Measurements from ENCODE around the gene PRPH2.
A peak's percentile ranks its signal among the peaks of the same experiment; 100 is the strongest.

The PRPH2 gene, protein sequence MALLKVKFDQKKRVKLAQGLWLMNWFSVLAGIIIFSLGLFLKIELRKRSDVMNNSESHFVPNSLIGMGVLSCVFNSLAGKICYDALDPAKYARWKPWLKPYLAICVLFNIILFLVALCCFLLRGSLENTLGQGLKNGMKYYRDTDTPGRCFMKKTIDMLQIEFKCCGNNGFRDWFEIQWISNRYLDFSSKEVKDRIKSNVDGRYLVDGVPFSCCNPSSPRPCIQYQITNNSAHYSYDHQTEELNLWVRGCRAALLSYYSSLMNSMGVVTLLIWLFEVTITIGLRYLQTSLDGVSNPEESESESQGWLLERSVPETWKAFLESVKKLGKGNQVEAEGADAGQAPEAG

DNA sequence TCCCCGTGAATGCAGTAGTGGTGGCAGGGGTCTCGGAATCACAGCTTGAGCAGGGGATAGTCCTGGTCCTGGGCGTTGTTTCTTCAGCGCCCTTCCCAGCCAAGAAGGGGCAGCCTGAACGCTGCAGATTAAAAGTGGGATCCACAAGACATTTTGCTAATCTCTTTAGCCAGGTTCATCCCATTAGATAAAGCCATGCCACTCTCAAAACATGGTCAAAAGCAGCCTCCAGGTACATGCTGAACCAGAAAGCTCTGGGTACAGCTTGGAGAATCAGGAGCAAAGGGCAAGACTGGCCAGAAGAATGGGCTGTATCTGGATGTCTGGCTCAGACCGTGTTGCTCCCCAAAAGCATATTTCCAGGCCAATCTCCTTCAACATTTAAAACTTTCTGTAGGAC lies at the start of gene PRPH2:
Gene PRPH2, minus strand, starts transcription at position 101 of the 400 bp plus-strand sequence. CDS start 263 bp downstream, outside the sequence.
- Histone ChIP-seq H3K4me3 (no peak within 1 kb of the TSS), H3K27ac (no peak within 1 kb of the TSS)

DNA sequence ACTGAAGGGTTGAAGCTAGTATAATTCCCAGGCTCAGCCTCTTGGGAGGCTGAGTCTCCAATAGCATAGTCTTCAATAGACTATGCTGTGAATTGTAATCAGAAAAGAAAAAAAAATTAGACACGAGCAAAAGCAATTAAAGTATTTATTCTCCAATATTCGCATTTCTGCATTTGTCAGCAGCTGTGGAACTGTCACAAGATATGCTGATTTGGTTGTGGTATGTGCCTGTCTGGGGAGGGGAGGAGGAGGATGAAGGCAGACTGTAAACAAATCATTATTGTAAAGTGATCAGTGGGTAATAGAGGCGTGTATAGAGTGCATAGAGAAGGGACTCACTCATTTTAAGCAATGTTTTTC lies 49.3 kb upstream of the PRPH2 start:
- Histone ChIP-seq H3K27ac (peak overlapping the region in 13 of 21 experiments; percentile 14 to 95 (median 67)), H3K4me3 (peak overlapping the region in 1 of 7 experiments; percentile 32)

DNA sequence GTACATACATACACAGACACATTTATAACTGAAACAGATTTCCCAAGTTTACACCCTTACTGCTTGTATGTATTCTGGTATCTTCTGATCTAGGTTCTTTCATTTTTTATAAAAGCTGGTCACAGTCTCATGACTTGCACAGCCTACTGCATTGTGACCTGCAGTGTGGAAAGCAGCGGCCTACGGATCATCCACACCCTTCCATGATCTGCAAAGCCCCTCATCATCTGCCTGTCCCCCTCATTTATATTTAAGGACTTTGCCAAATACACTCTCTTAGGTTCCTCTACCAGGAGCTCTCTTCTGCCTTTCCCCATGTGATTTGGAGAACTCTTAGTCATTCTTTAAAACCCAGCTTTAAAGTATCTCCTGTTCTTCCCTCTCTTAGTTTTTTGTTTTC lies 47.4 kb upstream of the PRPH2 start:
- H3K4me3 ChIP-seq = no peak overlapping the region
- H3K27ac ChIP-seq = peak overlapping the region in 4 of 21 experiments; percentile 85 to 92 (median 89)

DNA sequence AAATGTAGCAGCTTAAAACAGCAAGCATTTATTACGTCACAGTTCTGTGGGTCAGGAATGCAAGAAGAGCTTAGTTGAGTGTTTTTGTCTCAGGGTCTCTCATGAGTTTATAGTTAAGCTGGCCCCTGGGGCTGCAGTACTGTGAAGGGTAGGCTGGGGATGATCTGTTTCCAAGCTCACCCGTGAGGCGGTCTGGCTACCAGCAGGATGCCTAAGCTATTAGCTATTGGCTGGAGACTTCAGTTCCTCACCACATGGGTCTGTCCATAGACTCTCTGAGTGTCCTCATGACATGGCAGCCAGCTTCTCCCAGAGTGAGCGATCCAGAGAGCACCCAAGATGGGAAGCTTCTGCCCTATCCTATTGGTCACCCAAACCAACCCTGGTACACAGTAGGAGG lies 46.7 kb upstream of the PRPH2 start:
- H3K4me3 ChIP-seq = no peak overlapping the region

DNA sequence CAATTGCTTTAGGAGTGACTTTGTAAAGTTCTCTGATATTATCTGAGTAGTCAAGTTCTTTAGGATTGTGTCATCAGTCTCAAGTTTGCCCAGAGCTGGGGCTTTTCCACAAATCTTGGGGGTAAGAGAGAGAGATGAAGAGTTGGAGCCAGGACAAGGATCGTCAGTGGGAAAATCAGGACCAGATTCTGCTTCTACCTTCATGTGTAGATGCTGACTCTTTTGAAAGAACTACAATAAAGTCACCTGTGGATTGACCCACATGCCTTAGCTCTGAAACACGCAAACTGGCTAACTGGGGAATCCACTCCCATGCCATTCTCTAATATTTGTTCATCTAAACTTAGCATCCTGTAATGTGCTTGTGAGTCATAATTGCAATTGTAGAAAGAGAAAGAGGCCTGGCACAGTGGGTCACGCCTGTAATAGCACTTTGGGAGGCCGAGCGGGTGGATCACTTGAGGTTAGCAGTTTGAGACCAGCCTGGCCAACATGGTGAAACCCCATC lies 43.8 kb upstream of the PRPH2 start:
- H3K27ac ChIP-seq = no peak overlapping the region
- H3K4me3 ChIP-seq = no peak overlapping the region

More for the DNA sequence above, 46.7 kb upstream of the PRPH2 start:
- no peak overlapping the region for H3K27ac ChIP-seq

DNA sequence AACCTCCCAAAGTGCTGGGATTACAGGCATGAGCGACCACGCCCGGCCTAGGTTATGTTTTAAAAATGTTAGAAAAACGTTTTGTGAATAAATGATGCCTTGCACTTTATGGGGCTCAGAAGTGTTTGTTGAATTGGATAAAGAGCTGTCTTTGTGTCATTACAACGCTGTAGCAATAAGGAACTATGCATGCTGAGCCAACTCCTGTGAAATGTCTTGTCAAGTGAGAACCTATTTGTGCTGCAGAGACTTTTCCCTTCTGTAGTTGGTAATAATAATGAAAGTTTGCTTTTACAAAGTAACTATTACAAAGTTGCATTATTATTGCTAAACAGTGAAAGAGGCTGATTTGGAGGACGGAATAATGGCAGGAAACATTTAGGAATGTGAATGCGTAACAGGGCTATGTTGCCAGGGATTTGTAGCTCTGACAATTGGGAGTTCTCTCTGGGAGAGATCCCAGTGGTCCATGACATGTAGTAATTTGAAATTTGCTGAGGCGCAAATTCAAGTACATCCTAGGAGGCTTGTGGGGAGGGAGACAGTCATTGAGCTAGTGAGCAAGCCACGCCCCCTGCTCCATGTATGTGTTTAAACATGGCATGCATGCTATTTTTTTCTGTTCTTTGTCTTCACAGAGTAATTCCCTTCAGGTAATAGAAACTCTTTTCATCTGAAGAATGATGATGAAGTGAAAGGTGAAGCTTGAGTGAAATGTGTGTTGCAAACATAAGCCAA lies 42.7 kb upstream of the PRPH2 start:
- Histone ChIP-seq H3K4me3 (no peak overlapping the region), H3K27ac (no peak overlapping the region)

DNA sequence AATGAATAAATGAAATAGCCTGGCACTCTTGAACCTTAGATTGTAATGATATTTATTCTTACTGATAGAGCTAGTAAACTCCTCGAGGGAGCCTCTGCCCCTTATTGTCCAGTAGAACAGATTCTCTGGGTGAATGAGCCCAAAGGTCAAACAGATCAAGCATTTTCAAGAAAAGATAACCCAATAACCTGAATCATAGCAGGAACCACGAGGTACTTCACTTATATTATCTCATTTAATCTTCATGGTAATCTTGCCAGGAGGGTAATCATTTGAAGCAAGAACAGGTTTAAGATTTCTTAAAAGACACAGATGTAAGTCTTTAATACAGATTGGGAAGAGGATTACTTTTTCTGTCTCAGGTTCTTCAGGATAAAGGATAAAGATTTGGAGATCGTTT lies 40.6 kb upstream of the PRPH2 start:
- no peak overlapping the region for H3K4me3 ChIP-seq
- no peak overlapping the region for H3K27ac ChIP-seq

DNA sequence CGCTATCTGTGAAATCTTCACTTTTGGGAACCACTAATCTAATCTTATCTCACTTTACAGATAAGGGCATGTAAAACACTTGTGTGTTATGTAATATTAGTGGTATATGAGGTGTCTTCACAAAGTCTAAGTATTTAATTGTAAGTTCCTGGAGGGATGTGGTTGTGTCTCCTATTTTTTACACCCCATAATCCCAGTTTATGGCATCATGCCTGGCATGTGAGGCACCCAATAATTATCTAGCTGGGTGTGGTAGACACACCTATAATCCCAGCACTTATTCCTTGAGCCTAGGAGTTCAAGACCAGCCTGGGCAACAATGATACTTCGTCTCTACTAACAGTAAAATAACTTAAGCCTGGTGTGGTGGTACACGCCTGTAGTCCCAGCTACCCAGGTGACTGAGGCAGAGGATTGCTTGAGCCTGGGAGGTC lies 40.0 kb upstream of the PRPH2 start:
- Histone ChIP-seq H3K4me3 (no peak overlapping the region), H3K27ac (no peak overlapping the region)

DNA sequence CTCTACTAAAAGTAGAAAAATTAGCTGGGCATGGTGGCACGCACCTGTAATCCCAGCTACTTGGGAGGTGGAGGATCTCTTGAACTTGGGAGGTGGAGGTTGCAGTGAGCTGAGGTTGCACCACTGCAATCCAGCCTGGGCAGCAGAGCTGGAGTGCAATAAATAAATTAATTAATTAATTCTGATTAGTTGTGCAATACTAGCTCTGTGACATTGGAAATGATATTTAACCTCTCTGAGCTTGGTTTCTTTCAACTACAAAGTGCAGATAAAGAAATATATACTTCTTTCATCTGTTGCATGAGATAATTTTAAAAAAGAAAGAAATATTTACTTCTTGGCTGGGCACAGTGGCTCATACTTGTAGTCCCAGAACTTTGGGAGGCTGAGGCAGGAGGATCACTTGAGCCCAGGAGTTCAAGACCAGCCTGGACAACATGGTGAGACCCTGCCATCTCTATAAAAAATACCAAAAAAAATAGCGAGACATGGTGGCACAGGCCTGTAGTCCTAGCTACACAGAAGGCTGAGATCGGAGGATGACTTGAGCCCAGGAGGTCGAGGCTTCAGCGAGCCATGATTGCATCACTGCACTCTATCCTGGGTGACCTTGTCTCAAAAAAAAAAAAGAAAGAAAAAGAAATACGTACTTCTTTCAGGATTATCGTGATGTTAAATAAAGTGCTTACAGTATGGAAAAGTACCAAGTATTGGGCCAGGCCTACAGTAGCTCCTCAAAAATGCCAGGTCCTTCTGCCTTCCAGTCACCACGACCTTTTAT lies 39.1 kb upstream of the PRPH2 start:
- H3K27ac ChIP-seq = no peak overlapping the region

DNA sequence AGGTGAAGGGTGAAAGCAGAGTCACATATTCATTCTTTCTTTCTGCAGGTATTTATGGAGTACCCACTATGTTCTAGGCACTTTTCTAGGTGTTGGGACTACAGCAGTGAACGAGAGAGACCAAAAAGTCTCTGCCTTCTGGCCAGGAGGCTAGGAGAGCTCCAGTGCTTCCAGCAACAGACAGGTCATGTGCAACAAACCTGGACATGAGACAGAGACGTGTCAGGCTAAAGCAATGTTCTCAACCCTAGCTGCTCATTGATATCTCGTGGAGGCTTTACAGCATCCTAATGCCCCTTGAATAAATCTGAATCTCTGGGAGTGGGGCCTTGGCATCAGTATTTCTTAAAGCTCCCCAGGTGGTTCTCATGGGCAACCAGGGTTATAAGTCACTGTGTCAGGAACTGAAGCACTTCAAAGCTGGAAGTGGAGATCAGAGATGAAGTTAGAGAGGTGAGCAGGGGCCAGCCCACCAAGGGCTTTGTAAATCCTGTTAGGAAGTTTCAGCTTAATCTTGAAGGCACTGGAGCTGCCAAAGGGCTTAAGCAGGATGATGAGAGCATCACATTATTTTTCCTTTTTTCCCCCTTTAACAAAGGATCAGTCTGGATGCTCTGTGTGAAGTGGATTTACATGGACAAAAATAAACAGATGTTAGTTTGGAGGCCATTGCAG lies 36.5 kb upstream of the PRPH2 start:
- H3K4me3 ChIP-seq = no peak overlapping the region
- no peak overlapping the region for H3K27ac ChIP-seq

More for the DNA sequence above, 39.1 kb upstream of the PRPH2 start:
- H3K4me3 ChIP-seq = no peak overlapping the region

DNA sequence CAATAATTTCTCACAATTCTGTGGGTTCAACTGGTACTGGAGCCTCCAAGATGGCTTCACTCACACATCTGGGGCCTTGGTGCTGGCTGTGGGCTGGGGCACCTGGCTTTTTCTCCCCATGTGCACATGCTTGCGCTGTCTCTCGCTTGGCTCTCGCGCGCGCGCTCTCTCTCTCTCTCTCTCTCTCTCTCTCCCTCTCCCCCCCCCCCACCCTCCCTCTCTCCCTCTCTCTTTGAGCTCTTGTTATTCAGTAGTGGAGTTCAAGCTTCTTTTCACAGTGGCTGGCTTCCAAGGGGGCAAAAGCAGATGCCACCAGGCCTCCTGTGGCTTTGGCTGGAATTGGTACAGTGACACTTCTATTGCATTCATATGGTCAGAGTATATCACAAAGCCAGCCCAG lies 34.3 kb upstream of the PRPH2 start:
- H3K4me3 ChIP-seq = no peak overlapping the region
- H3K27ac ChIP-seq = no peak overlapping the region

DNA sequence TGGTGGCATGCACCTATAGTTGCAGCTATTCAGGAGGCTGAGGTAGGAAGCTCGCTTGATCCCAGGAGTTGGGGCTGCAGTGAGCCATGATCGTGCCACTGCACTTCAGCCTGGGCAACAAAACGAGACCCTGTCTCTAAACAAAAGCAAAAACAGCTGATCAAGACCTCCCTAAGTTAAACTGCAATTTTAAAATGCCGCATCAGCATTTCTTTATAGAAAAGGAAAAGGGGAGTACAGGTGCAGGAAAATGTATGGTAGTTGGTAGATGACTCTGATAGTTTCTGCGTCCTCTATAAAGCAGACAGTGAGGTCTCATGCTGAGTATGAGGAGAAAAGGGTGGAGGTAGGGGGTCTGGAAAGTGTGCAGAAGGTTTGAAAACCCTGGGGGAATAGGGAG lies 32.4 kb upstream of the PRPH2 start:
- Histone ChIP-seq H3K27ac (no peak overlapping the region), H3K4me3 (no peak overlapping the region)

DNA sequence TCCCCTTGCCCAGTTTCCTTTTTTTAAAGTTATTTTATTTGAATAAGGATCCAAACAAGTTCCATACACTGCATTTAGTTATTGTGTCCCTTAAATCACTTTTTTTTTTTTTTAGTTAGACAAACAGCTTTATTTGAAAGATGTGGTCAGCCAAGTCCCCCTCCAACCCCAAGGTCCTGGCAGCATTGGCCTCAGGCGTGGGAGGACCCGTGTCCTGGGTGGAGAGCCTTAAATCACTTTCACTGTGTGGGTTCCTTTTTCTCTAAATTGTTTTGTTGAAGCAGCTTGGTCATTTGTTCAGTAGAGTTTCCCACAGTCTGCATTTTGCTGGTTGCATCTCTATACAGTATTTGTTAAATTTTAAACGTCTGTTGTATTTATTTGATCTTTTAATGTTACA lies 28.7 kb upstream of the PRPH2 start:
- no peak overlapping the region for H3K4me3 ChIP-seq
- H3K27ac ChIP-seq = no peak overlapping the region

DNA sequence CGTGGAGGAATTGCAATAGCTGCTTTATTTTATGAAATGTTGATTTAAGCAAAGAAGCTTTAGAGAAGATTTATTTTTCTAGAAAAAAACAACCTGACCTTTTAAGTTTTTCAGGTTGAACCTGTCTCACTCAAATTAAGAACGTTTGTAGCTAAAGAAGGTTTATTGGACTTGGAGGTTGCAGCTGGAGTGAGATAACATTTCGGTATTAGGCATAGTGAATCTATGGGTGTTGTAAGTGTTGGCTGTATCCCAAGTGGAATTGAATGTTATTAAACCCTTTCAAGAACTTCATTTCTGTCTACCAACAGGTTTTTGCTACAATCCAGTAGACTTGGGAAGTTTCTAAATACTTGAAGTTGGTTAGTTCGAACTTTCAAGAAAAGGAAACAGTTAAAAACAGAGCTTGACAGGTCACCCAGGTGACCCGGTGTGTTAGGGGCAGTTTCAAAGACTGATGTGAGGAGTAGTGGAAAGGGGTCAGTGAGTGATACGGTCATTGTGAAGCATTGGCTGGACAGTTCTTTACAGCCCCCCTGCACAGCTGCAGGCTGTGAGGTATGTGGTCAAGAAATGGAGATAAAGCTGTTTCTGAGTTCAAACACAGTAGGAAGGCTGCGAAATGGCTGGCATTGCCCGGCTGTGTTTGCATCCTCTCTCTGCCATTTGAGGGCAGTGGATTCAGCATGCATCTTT lies 26.0 kb upstream of the PRPH2 start:
- Histone ChIP-seq H3K4me3 (peak overlapping the region in 5 of 7 experiments; percentile 56 to 100 (median 84)), H3K27ac (peak overlapping the region in 11 of 21 experiments; percentile 44 to 98 (median 93))

DNA sequence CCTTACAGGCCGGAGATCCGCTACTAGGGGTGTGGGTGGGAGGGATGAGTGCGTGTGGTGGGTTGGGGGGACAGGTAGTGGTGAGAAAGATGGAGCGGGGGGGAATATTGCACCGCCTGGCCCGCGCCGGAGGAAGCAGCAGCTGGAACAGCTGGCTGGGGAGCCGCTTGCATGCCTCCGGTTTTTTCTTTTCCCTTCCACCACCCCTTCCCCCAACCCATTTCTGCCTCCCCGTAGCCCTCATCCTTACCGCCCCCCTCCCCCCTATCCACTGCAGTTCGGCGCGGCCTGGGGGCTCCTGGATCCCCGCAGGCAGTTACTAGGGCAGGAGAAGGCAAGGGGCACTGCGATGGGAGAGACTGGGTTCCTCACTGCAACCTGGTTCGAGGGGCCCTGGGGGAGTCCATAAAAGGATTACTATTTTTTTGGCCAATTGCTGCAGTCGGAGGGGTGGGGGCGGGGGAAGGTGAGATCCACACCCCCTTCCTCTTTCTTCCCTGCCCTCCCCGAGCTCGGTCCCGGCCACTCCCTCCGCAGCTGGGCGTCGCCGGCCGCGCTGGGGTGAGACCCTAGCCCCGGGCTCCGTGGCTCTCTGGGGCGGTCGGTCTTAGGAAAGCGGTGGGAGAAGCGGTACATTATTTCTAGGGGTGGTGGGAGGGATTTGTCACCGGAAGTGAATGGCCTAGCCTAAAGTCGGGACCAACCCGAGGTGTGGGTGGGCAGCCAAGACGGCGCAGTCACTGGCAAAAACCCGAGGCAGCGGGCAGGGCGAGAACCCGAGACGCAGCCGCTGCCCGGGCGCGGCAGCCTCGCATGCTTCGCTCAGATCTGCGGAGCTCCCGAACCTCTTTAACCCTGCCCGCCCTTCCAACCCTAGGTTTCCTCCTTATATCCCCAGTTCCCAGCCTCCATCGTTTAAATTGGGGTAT lies 24.3 kb upstream of the PRPH2 start:
- H3K4me3 ChIP-seq = peak overlapping the region; percentile 56 to 100 (median 87)
- H3K27ac ChIP-seq = peak overlapping the region; percentile 79 to 98 (median 94)

DNA sequence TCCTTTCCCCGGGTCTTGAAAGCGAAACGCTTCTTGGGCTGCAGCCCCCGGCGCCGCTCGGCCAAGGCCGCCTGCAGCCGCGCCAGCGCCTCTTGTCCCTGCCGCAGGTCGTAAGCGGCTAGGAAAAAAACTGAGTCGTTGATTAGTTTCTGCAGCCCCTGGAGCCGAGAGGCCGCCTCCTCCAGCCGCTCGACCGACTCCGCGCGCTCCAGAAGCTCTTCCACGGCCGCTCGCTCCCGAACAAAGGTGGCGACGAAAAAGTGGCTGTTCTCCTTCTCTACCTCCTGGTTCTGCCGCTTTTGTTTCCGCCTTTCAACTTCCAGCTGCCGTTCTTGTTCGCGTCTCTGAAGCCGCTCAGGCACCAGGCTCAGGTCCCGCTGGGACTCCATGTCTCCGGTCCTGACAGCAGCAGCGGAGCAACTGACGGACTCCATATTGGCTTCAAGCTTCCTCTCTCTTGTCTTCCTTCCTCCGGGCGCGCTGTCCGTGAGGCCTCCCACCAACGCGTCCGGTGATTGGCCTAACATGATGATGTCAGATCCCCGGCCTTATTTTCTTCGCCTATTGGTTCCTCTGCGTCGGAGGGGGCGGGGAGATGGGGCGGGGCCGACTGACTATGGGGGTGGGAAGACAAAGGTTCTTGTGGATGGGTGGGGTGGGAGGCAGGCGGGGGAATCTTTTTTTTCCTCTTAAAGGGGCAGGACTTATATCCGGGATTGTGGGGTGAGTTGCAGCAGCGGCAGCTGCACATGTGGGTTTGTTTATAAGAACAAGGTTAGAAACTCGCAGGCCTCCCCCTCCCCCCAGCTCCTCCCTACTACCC lies 23.5 kb upstream of the PRPH2 start, which contains the start of gene TBCC:
Gene TBCC, minus strand, starts transcription at position 464 of the 823 bp plus-strand sequence. Its CDS starts 30 bp downstream, at position 434.
- peak within 1 kb of the TSS; percentile 72 to 100 (median 96) for H3K4me3 ChIP-seq

More for the DNA sequence above, 23.5 kb upstream of the PRPH2 start, which contains the start of gene TBCC:
- peak within 1 kb of the TSS; percentile 79 to 98 (median 94) for H3K27ac ChIP-seq

Data from skin epidermis (tissue), 12 donors.